Ovary (tissue), 9 donors: ENCODE data around the gene UNC5B. TPM values are rescaled to one million over a fixed set of nuclear protein-coding genes. Genes with fewer than 3 reads are reported as not detected.

Experiments used
- DNase-seq, 5 donors: peaks; one replicate each; pipeline ENCODE4 v3.0.0-alpha.2; 2019 to 2020
- H3K27ac ChIP-seq, 2 donors: fragments of 200-600 bp; one replicate each; pipeline versions ENCODE4 v1.5.1 to v1.8.0; 2019 to 2022
- H3K27me3 ChIP-seq: fragments of 200-600 bp; one replicate; pipeline ENCODE4 v1.8.0; 2022
- H3K36me3 ChIP-seq: fragments of 200-600 bp; sonication (generic); one replicate; pipeline ENCODE4 v1.5.1; 2019
- H3K4me1 ChIP-seq: one replicate; pipeline ENCODE4 v1.8.1; 2013; ENCODE audit warnings: mild to moderate bottlenecking, moderate library complexity; ENCODE audit not compliant: insufficient read depth
- H3K4me3 ChIP-seq: fragments of 200-600 bp; sonication (generic); one replicate; pipeline ENCODE4 v1.5.1; 2017
- H3K9me3 ChIP-seq, 2 donors: fragments of 200-600 bp in 1 of 2; sonication (generic) in 1 of 2; one replicate each; pipeline versions ENCODE4 v1.5.1 to v1.8.1; 2013 to 2019; ENCODE audit warnings: mild to moderate bottlenecking in 1 of 2, moderate library complexity in 1 of 2
- EP300 ChIP-seq: sonication (generic); formaldehyde crosslinking; IDR thresholded peaks from one replicate; pipeline ENCODE4 v1.6.1; 2017; ENCODE audit warnings: antibody characterized with exemption
- POLR2A ChIP-seq: fragments of 450-650 bp; IDR thresholded peaks from one replicate; pipeline ENCODE4 v1.6.1; 2017; ENCODE audit warnings: antibody characterized with exemption, mild to moderate bottlenecking, moderate library complexity
- WGBS, 3 donors: extraction: QIAGEN DNeasy Blood & Tissue Kit in 1 of 3; methylation state at CpG; one replicate each; pipeline versions ENCODE4 v1.1.5 to v1.1.7; 2013 to 2017; 5-methylcytosine and 5-hydroxymethylcytosine counted together
- intact Hi-C, 4 donors: fragments of 100-400 bp; cut with DNase I; formaldehyde crosslinking; loops; one replicate each; pipeline versions ENCODE4 v1.11.0 to v1.15.1; 2022 to 2023
- polyA plus RNA-seq, 2 donors: library from polyadenylated mRNA; stranded (reverse); fragments of 200-250 nt in 1 of 2; fragments of 350-450 nt in 1 of 2; fragmentation: Illumina TruSeq in 1 of 2; extraction: RNeasy Lipid Tissue Mini Kit (QIAGEN cat#74804) in 1 of 2; gene quantifications; one replicate each; pipeline ENCODE4 v1.2.3, GENCODE V29; 2013 to 2014
- total RNA-seq, 7 donors: library from RNA; depleted of rRNA in 2 of 7; stranded (reverse); fragments of >200 nt in 2 of 7; fragmentation: NEBNext Ultra II Directional in 3 of 7; extraction: Animal tissue kit (Norgen Biotek cat#: 25700) in 3 of 7; gene quantifications; one replicate each; pipeline versions ENCODE4 v1.1.0 to v1.2.4, GENCODE V29; 2016 to 2023
- TF ChIP-seq, protein P1 (sequence below), 3 donors: fragments of 450-650 bp in 2 of 3; fragments of 200-600 bp in 1 of 3; IDR thresholded peaks; one replicate each; pipeline versions ENCODE4 v1.5.1 to v1.8.0; 2016 to 2022; ENCODE audit warnings: antibody characterized with exemption in 3 of 3, mild to moderate bottlenecking in 1 of 3
- donor health status: DM: no; HTN: no; CAD: no; lungs with moderate emphysema.
- donor health status: DM: no; HTN: no; CAD: no.
- donor health status: Bipolar disorder and iron deficiency.
- donor health status: DM: yes; HTN: yes; CAD: no.
- donor health status: DM: no; HTN: no; CAD: no.
- donor health status: DM: yes; HTN: yes; CAD: no.

UNC5B gene
- total and polyA plus RNA-seq, 9 donors = 2.7 to 48.0 (median 6.3) TPM

GRCh38 chr10:71307469-71308085, 95.2 kb downstream of the UNC5B start:
- H3K4me3 ChIP-seq = no peak overlapping the region
- H3K27ac ChIP-seq = no peak overlapping the region
- no peaks in the 10 kb centered on the region for H3K9me3 ChIP-seq
- no peaks in the 10 kb centered on the region for H3K27me3 ChIP-seq
- TF ChIP-seq, protein P1, sequence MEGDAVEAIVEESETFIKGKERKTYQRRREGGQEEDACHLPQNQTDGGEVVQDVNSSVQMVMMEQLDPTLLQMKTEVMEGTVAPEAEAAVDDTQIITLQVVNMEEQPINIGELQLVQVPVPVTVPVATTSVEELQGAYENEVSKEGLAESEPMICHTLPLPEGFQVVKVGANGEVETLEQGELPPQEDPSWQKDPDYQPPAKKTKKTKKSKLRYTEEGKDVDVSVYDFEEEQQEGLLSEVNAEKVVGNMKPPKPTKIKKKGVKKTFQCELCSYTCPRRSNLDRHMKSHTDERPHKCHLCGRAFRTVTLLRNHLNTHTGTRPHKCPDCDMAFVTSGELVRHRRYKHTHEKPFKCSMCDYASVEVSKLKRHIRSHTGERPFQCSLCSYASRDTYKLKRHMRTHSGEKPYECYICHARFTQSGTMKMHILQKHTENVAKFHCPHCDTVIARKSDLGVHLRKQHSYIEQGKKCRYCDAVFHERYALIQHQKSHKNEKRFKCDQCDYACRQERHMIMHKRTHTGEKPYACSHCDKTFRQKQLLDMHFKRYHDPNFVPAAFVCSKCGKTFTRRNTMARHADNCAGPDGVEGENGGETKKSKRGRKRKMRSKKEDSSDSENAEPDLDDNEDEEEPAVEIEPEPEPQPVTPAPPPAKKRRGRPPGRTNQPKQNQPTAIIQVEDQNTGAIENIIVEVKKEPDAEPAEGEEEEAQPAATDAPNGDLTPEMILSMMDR (IDR thresholded peaks at IDR 0.05) = no peak
- TF ChIP-seq EP300 (no peak), POLR2A (no peak)
- no peaks in the 10 kb centered on the region for H3K36me3 ChIP-seq
- intact Hi-C loops = no loop called here
- H3K4me1 ChIP-seq = peaks cover 17% of the 10 kb centered on the region
- WGBS, 3 donors = 30 to 64% (median 56%) methylated on average over 8 of the region's 8 CpGs
- DNase-seq = peak in 1 of 5 donors; percentile 25

DNA sequence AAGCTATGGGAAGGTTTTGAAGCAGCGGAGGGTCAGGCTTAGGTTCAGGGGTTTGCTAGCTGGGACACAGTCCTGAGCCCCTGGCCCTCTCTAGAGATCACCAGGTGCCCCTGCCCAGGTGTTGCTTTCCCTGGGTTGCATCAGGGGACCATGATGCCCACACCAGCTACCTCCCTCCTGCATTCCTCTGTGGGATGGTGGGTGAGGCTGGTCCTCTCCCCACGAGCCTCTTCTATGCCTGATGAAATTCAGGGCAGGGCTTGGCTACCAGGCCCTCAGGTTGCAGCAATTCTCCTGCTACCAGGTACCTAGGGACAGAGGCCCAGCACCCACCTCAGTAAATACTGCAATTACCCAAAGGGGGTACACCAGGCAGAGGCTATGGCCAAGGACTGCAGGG, 95.9 kb downstream of the UNC5B start:
- Histone ChIP-seq H3K27ac (no peak overlapping the region), H3K4me3 (no peak overlapping the region), H3K4me1 (peaks cover 19% of the 10 kb centered on the region), H3K9me3 (no peaks in the 10 kb centered on the region), H3K36me3 (no peaks in the 10 kb centered on the region), H3K27me3 (no peaks in the 10 kb centered on the region)
- TF ChIP-seq, protein P1 (IDR thresholded peaks at IDR 0.05) = no peak
- TF ChIP-seq EP300 (no peak), POLR2A (no peak)
- intact Hi-C loops = no loop called here
- WGBS, 3 donors = 75 to 92% (median 87%) methylated on average over 2 of the region's 2 CpGs
- no peak for DNase-seq

GRCh38 chr10:71308985-71309384, 96.6 kb downstream of the UNC5B start:
- Histone ChIP-seq H3K27ac (no peak overlapping the region), H3K4me1 (peaks cover 21% of the 10 kb centered on the region), H3K27me3 (no peaks in the 10 kb centered on the region), H3K4me3 (no peak overlapping the region), H3K9me3 (no peaks in the 10 kb centered on the region), H3K36me3 (no peaks in the 10 kb centered on the region)
- 19 to 50% (median 41%) methylated on average over 3 of the region's 3 CpGs for WGBS, 3 donors
- intact Hi-C loops = no loop called here
- no peak for TF ChIP-seq EP300
- TF ChIP-seq, protein P1 (IDR thresholded peaks at IDR 0.05) = no peak
- TF ChIP-seq POLR2A = no peak
- peak in 3 of 5 donors; percentile 37 to 67 (median 58) for DNase-seq

DNA sequence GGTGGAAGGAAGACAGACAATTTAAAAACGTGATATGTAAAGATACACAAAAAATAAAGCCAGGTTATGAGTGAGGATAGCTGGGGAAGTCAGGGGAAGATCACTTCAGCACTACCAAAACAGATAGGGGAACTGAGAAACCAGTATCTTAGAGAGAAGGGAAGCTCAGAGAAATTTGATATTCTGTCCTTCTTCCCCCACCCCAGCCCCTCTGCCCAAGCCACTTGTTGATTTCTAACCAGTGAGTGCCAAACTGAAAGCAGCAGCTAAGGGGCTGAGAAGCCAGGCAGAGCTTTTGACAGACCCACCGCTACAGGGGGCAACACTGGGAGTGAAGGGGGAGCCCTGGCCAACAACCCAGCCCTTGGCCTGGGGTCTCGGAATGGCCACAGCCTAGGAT, 97.5 kb downstream of the UNC5B start:
- intact Hi-C loops = loop anchor here (5.0 to 10.0 kb wide), 8 partner anchors 295 to 1025 kb away; no protein-coding TSS in a partner anchor
- Histone ChIP-seq H3K27me3 (no peaks in the 10 kb centered on the region), H3K4me3 (no peak overlapping the region), H3K4me1 (peaks cover 23% of the 10 kb centered on the region), H3K36me3 (no peaks in the 10 kb centered on the region), H3K27ac (no peak overlapping the region), H3K9me3 (no peaks in the 10 kb centered on the region)
- DNase-seq = no peak
- WGBS, 3 donors = 59 to 65% (median 63%) methylated on average over 3 of the region's 3 CpGs
- TF ChIP-seq, protein P1 (IDR thresholded peaks at IDR 0.05) = no peak
- TF ChIP-seq POLR2A = no peak
- no peak for TF ChIP-seq EP300
